ENCODE results near the gene SAMMSON. TPM values are rescaled to one million over a fixed set of nuclear protein-coding genes. Genes with fewer than 3 reads are reported as not detected.

SAMMSON gene
- total RNA-seq, 1 donor from 2014 or later, result not detected

DNA sequence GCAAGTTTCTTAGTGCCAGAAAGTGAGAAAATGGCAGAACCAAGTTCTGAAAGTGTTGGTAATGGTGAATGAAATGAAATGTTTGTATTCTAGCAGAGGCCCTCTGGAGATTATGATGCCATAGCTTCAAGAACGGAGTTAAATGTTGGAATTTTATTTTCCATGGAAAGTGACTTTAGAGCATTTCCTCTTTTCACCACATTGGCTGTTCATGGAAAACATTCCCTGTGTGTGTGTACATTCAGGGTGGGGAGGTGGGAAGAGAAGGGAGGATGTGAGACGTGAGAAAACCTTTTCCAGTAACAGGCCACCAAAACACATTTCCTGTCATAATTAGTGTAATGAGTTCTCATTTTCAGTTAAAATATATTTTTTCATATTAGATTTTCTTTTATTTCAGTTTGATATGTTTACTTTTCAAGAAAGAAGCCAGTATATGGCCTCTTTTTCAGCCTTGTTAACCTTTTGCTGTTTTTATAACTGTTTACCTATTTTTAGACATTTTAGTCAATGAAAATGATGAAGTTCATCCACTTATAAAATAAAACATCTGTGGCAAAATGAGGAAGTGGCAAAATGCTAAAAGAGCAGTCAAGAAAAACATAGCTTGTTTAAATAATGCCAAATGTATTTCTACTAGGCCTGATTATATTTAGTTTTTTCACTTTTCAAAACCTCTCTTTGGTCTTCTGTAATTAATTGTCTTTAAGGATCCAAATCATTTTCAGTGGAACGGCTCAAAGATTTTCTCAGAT is 21.6 kb downstream of the SAMMSON start:
- DNase-seq, result no peak

DNA sequence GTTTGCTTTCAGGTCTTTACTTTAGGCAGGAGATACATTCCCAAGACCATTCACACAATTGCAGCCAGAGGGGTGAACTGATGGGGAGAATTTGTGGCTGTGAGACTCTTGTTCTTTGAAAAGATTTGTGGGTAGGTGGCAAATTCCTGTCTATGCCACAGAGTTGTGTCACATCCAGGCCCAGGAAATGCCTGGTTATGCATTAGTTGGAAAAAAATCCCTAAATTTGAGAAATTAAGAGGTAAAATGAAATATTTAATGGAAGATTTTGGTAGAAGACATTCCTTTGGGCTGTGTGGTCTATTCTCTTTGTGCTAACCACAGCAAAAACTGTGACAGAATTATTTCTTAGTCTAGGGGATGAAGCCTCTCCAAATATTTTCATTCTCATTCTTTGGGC is 28.8 kb downstream of the SAMMSON start:
- DNase-seq, result no peak

DNA sequence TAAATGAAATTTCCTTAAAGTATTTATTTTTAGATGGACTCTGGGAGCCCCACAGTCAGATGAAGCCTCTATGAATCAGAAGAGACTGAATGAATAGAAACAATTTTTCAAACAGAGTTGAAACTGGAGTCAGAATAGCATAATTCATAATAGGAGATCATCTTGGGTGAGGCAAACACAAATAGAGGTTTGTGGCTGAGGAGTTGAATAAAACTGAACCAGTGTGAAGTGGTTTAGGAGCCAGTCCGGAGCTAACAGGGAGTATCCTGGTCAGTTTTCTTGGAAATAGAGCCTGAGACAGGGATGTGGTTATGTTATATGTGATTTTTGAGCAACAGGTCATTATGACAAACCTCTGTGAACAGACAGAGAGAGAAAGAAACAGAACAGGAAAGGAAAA is 39.2 kb downstream of the SAMMSON start:
- DNase-seq, result no peak

GRCh38 chr3:70040386-70040785 is 40.9 kb downstream of the SAMMSON start:
- no peak for DNase-seq

- no peak for DNase-seq
Observed at GRCh38 chr3:70042641-70043040, 43.1 kb downstream of the SAMMSON start.

- peak; percentile 4 for DNase-seq
Observed at GRCh38 chr3:70049761-70050160, 50.2 kb downstream of the SAMMSON start.

- peak; percentile 10 for DNase-seq
Observed at GRCh38 chr3:70053293-70053692, 53.8 kb downstream of the SAMMSON start.

GRCh38 chr3:70056081-70056480 is 56.5 kb downstream of the SAMMSON start:
- DNase-seq, result no peak

DNA sequence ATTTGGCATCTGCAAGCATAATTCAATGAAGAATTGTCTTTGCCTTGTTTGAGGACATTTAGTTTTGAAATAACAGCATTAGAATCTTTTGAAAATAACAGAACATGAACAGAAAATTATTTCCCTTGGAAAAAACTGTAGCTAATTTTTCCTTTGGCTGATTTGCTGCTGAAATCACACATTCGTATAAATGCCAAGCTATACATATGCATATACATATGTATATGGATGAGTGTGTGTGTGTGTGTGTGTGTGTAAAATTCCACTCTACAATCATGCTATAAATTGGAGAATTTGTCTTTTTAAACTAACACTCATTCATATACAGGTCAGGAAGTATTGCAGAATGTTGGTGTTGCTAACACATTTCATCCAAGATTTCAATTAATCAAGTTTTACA is 57.9 kb downstream of the SAMMSON start:
- no peak for DNase-seq

DNA sequence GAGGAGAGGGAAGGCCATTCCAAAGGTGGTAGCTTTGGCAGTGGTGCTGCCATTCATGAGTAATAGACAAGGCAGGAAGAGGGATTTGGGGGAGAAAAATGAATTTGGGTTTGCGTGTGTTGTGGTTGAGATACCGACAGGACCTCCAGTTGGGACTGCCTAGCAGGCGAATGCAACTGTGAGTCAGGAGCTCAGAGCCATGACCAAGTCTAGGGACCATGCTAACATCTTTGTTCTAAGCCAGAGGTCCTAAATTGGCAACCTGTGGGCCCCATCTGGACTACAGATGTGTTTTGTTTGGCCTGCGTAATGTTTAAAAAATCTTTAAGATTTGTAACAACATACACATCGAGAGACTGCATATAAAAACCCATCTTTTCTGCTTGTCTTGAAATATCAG is 61.6 kb downstream of the SAMMSON start:
- DNase-seq, result no peak

DNA sequence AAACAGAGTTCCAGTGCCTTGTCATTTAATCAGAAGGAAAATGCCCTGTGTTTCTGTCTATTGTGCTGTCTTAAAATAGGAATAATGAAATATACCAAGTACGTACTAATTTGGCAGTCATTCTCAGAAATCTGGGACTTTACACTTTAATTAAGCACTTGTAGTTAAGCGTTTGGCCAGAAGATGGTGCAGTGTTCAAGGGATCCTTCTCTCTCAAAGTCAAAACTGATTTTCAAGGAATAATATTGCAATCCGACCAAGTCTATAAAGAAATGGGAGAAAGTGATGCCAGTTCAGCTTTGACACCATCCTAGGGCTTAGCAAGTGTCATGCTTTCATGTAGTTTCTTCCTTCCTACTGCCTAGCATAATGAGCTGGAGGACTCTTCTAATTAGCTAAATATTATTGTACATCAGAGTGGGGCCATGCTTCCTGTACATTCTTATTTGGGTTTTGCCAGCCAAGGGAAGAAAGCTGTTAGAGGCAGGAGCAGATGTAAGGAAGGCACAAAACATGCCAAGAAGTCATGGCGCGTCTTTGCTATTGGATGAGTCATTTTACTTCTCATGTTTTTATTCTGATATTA is 64.8 kb downstream of the SAMMSON start:
- DNase-seq, result peak; percentile 69

DNA sequence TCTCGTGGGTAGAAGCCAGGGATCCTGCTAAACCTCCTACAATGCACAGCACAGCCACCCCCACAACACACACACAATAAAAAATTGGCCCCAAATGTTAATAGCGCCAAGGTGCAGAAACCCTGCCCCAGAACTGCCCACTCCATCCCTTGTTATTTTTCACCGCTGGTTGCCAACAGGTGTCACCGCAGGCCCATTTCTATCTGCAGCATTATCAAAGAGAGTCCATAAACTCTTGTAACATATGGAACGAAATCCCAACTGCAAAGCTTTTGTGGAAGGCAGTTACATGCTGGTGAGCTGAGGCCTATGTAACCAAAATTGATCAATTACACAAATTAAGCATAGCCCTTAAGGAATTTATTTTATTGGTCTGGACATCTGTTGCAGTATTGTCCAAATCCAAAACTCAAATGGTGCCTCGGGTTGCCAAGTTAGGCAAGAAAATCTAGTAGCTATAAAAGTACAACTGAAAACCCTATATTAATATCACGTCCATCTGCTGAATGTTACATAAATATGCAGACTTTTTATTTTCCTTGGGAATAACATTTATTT is 66.2 kb downstream of the SAMMSON start:
- DNase-seq, result no peak

DNA sequence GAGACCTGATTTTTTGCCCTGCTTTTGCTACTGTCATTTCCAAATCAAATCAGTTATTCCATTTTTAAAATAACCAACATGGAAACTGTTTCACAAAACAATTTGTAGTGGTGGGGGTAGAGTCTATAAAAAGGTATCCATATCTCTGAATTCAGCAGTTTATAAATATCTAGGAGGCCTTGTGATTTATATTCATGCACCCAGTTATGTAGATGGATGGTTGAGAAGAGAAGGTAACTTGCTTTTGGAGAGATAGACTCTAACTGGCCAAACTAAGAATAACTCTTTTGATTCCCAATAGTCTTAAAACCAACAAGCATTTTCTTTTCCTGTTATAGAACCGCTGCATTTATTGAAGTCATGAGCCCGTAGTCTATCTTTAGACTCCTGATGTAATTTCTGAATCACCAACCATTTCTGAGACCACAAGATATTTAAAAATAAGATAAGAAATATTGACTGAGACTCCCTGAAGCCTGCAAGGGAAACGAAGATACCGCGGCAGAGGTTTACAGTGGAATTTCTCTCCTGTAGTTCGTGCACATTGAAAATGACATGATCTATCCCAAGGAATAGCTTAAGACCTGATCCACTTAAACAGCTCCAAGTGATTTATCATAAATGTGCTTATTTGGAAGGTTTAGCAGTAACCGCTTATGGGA is 68.5 kb downstream of the SAMMSON start:
- no peak for DNase-seq

- no peak for DNase-seq
Observed at GRCh38 chr3:70069557-70069956, 70.0 kb downstream of the SAMMSON start.

DNA sequence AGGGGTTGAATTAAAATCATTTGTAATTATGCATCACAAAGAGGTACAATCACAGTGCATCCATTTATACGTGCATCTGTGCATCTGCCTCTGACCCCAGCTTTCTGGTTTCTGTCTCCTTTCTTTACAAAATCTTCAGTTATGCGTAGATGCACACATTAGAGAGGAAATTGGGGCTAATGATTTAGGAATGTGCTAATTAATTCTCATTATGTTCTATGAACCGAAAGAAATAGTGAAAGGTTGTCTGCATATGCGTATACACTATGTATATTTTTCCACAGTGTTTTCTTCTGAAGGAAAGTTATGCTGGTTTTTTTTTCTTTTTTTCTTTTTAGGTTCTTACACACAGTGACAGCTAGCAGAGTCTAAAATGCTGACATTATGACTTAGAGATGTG is 71.6 kb downstream of the SAMMSON start:
- DNase-seq, result no peak

DNA sequence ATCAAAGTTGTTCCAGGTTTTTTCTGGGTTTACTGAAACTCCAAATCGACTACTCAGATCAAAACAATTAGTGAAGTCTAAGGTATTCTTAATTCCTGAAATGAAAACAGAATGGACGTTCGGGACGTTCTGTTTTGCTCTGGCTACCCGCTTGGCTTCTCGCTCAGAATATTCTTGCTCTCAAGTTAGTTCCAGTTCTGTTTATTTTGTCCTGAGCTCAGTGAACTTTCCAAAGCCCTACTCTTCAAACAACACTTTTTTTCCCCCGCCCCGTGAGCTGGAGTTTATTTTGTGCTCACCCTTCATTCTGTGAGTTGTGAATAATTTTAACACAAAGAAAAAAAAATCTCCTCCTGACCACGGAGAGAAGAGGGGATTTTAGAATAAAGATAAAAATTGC is 72.6 kb downstream of the SAMMSON start:
- no peak for DNase-seq

DNA sequence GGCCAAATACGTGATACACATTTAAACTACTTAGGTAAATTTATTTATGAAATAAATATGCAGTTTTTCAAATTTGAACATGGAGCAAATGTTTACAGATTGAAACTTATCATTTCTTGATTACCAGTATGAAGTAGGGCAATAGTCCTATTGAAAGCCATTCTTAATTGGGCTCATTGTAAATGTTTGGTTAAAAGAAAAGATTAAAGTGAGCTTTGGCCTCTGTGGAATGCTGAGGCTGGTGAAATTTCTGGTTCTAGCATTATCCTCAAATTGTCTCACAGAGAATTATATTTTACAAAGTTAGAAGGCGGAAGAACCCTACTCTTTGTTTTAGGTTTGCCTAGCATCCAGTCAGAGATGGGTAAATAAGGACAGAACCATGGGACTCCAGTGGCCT is 73.2 kb downstream of the SAMMSON start:
- DNase-seq, result no peak

GRCh38 chr3:70075101-70075500 is 75.6 kb downstream of the SAMMSON start:
- no peak for DNase-seq

GRCh38 chr3:70076396-70076795 is 76.9 kb downstream of the SAMMSON start:
- DNase-seq, result no peak

DNA sequence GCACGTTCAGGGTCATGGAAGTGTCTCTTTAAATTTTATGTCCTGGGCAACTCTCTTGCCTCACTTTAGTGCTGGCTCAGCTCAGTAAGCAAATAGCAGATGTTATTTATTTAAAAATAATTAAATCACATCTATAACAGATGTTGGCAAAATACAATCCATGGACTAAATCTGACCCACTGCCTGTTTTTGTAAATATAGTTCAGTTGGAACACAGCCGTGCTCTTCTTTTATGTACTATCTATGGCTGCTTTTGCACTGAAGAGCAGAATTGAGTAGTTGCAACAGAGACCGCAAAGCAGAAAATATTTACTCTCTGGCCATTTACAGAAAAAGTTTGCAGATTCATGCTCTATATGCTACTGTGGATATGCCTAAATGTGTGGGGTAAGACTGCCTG is 79.2 kb downstream of the SAMMSON start:
- no peak for DNase-seq

DNA sequence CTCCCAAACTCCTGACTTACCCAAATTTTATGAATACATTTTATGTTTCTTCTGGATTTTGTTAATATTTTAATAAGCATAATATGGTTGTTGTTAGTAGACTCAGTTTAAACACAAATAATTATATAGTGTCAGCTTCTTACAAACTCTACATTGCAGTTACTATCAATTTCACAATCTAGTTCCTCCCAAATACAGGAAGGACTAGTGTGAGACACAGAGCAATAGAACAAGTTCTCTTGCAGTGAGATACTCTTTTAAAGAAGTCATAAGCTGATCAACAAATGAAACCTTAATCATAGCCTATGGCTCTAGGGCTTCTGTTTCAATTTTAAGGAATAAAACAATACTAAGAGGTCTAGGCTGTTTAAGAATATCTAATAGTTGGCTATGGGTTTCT is 86.1 kb downstream of the SAMMSON start:
- DNase-seq, result no peak

GRCh38 chr3:70086336-70086735 is 86.8 kb downstream of the SAMMSON start:
- no peak for DNase-seq

DNA sequence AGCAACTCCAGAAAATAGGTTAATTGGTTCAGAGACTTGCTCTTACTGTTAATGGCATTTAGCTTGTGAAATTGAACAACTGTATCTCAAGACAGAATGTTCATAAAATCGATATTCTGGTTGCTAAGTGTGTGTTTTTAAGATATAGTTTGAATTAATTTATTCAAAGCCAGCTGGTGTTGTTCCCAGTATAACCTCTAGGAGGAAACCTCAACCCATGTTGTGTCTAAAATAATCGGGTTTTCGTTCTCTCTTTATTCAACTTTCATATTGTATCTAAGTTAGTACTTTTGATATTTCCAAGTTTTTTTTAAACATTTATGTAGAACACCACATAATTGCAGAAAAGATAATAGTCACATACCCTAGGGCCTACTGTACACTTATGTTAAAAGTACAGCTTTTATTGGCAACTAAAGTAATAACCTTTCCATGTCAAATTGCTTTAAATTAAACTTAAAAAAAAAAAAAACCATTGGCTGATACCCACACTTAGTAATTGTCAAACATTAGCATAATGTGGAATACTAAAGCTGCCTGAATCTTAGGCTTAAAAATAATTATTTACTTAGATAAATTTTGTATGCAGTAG is 90.9 kb downstream of the SAMMSON start:
- DNase-seq, result peak; percentile 52

Measured in dermis blood vessel endothelial cell (primary cell).